Superior temporal gyrus (tissue), 1 donor: ENCODE data around the gene AKR1D1.
"Not testable (repeated sequence)": the region's sequence is repeated elsewhere in the genome, so short reads cannot be mapped to it uniquely, and the experiment has no call there.

Source experiments
- DNase-seq: peaks from one replicate; pipeline ENCODE4 v3.0.0-alpha.2; 2016; ENCODE audit errors: extremely low spot score

AKR1D1 gene

GRCh38 chr7:138074121-138074520, 2.1 kb upstream of the AKR1D1 start:
- no peak for DNase-seq

DNA sequence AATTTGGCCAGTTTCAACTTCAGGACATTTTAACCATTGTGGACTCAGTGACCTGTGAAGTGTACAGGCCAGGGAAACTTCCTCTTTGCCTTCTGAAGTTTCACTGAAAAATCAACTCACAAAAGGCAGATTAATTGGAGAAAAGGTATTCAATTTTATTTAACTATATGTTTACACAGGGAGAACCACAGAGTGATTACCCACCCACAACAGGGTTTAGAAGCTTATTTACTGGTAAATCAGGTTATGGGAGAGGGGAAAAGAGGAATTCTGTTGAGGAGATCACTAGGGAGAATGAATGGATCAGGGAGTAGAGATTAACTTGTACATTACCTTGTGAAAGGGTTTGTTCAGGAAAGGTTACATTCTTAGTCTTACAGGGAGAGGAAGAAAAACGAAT, 1.7 kb upstream of the AKR1D1 start:
- DNase-seq = no peak

DNA sequence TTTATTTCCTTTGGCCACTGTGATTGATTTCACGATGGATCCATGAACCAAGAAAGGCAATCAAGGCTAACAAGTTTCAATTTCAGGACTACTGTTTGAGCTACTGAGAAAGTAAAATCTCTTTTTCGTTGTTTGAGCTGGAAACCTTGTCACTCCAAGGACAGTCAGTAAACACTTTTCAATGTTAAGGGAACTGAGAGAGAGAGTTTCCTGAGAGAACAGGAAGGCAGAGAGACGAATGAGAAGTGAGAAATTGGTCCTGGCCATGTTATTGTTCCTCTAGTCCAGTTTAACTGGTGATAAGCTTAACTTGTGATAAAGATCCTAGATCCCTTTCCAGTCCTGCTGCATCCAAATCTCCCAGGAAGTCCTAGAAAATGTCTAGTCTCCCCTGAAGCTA, 909 bp upstream of the AKR1D1 start:
- DNase-seq = no peak

DNA sequence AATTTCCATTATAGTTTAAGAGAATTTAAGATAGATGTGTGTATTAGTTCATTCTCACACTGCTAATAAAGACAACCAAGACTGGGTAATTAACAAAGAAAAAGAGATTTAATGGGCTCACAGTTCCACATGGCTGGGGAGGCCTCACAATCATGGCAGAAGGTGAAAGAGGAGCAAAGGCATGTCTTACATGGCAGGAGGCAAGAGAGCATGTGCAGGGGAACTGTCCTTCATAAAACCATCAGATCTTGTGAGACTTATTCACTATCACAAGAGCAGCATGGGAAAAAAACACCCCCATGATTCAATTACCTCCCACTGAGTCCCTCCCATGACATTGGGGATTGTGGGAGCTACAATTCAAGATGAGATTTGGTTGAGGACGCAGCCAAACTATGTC, 473 bp upstream of the AKR1D1 start:
- not testable (repeated sequence) for DNase-seq

GRCh38 chr7:138077809-138078208, 1.6 kb downstream of the AKR1D1 start:
- DNase-seq = no peak

DNA sequence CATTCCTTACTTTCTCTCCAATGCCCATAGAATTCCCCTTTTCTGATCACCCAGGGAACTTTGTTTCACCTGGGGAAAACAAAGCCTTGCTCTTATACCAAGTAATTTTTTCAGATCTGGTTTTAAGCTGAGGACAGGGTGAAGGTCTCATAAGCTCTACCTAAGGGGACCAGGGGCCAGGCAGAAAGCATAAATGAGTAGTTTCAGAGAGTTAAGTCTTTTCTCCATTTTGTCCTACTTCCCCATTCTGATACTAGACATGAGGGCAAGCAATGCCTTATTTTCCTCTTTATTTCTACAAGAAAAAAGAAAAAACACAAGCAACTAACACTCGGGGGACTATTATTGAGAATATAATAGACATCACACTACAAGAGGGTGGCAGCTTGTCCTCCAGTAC, 2.9 kb downstream of the AKR1D1 start:
- DNase-seq = no peak

GRCh38 chr7:138081868-138082267, 5.6 kb downstream of the AKR1D1 start:
- DNase-seq = no peak

- DNase-seq = no peak
These were observed 7.6 kb downstream of the AKR1D1 start for GRCh38 chr7:138083859-138084258.

DNA sequence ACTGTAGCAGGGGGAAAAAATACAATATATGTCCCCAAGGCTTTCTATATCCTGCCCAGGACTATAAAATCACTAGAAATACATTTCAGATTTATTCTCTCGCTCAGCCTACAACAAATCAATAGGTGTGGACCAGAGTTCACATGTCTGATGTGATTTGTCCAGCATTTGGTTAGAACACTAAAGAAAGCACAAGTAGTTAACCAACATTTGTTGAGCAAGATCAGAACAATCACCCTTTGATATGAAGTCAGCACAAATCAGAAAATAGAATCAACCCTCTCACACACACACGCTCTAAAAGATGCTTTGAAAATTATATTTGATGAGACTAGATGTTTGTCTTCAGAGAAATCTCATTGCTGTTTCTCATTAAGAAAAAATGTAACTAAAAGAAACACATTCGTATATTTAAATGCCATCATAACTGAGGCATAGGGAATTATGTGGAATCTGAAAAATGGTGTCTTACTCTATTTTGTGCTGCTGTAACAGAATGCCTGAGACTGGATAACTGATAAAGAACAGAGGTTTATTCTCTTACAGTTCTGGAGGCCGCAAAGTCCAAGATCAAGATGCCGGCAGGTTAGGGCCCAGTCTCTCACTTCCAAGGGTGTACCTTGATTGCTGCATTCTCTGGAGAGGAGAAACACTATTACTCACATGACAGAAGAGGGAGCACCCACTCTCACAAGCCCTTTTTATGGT, 10.5 kb downstream of the AKR1D1 start:
- no peak for DNase-seq

DNA sequence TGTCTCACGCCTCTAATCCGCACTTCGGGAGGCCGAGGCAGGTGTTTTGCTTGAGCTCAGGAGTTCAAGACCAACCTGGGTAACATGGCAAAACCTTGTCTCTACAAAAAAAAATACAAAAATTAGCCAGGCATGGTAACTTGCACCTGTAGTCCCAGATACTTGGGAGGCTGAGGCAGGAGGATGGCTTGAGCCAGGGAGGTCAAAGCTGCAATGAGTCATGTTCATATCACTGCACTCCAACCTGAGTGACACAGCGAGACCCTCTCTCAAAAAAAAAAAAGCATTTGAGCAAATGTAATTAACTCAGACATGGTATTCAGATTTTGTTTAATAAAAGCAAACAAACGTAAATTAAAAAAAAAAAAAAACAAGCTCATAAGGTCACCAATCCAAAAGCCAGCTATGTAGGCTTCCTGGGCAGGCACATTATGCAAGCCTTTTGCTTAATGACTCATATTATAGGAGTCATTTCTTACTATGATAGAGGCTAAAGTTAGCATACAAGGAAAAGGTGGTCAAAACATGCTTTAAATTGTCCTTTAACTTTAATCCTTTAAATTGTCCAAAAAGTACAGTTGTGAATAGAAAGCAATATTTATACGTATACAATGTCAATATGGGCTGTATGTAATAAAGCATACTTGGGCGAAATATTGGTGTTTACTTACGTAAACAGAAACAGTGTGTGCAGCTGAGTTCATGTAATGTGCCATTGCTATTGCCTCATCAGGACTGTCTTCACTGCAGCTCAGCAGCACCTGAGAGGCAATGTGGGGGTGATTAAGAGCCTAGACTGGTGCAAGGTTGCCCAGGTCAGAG, 13.0 kb downstream of the AKR1D1 start:
- DNase-seq = no peak

- no peak for DNase-seq
These were observed 14.8 kb downstream of the AKR1D1 start for GRCh38 chr7:138091032-138091431.

- not testable (repeated sequence) for DNase-seq
These were observed 15.6 kb downstream of the AKR1D1 start for GRCh38 chr7:138091840-138092239.

GRCh38 chr7:138092486-138093028, 16.3 kb downstream of the AKR1D1 start:
- no peak for DNase-seq

DNA sequence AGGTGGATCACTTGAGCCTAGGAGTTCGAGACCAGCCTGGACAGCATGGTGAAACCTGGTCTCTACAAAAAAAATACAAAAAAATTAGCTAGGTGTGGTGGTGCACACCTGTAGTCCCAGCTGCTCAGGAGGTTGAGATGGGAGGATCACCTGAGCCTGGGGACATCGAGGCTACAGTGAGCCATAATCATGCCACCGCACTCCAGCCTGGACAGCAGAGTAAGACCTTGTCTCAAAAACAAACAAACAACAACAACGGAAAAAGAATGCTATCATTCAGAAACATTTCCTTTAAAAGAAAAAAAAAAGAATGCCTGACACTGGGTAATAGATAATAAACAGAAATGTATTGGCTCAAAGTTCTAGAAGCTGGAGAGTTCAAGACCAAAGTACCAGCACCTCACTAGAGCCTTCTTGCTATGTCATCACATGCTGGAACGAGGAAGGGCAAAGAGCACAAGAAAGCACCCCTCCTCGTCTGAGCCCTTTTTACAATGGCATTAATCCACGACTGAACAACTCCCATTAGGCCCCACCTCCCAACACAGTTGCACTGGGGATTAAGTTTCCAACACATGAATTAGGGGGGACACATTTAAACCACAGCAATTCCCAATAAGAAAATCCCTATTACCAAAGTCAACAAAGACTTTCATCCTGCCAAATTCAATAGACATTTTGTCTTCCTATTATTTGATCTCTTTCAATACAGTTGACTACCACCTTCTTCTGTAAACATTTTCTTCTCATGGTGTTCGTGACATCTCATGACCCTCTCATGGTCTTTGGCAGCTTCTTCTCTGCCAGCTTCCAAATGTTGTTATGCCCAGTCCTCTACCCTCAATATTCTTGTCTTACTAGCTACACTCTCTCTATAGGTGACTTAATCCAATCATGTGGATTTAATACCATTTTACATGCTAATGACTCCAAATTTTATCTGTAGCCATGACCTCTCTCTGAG, 20.0 kb downstream of the AKR1D1 start:
- no peak for DNase-seq

GRCh38 chr7:138097064-138097741, 20.9 kb downstream of the AKR1D1 start:
- no peak for DNase-seq

GRCh38 chr7:138099813-138100212, 23.6 kb downstream of the AKR1D1 start:
- DNase-seq = no peak

DNA sequence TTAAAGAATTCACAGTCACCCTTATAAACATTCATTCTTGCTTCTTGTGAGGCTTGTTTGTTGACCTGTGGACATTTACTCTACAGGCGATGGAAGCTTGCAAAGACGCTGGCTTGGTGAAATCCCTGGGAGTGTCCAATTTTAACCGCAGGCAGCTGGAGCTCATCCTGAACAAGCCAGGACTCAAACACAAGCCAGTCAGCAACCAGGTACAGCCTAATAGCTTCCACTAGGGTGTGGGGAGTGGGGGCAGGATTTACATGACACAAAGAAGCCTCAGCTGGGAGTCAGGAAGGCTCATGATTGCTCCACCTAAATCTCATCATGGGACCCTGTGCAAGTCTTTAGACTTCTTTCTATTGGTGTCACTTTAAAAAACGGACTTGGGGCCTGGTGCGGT, 29.0 kb downstream of the AKR1D1 start:
- no peak for DNase-seq

DNA sequence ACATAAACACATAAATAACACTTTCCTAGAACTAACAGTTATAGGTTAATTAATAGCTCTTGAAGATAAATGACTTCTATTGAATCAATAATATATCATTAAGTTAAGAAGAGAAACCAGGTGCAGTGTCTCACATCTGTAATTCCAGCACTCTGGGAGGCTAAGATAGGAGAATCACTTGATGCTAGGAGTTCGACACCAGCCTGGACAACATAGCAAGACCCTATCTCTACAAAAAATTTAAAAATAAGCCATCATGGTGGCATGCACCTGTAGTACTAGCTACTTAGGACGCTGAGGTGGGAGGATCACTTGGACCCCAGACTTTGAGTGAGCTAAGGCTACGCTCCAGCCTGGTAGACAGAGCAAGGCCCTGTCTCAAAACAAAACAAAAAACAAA, 38.8 kb downstream of the AKR1D1 start:
- no peak for DNase-seq

- no peak for DNase-seq
These were observed 39.9 kb downstream of the AKR1D1 start for GRCh38 chr7:138116141-138116540.

DNA sequence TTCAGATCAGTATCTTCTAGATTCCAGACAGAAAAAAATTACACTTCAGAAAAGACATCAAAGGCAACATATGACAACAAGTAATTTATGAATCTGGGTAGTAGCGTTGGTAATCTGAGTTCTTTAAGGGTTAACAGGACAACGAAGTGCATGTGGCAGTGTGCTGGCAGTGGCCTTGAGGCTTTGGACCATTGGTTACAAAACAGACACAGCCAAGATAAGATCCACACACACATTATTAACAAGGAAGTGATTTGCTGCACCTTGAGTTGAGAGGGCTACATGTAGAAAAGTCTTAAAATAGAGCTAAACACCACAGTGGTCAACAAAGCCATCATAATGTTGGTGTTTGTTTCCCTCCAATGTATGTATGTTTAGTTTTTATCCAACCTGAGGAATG, 40.6 kb downstream of the AKR1D1 start:
- no peak for DNase-seq

DNA sequence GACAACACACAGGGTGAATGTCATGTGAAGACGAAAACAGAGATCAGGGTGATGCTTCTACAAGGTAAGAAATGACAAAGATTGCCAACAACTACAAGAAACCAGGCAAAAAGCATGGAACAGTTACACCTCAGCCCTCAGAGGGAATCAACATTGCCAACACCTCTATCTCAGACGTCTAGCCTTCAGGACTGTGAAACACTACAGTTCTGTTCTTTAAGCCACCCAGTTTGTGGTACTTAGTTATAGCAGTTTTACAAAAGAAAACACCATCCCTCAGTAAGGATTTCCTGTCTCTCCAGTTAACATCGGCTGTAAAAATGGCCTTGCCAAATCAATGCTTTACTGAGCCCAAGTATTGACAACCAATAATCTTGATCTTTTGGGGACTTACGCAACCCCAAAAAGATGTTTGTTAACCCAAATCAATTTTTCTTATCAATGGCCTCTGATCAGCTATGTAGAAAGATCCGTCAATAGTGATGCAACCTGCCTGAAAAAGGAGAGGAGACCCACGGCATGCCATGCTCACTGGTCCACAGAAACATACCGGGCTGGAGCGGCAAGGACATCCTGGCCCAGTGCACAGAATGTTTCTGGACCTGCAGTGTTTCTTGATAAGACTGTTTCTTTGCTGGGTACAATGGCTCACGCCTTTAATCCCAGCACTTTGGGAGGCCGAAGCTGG, 44.0 kb downstream of the AKR1D1 start:
- DNase-seq = no peak
